ENCODE measurements around the gene RORC. TPM values are rescaled to one million over a fixed set of nuclear protein-coding genes. Genes with fewer than 3 reads are reported as not detected.

Gene RORC
- total RNA-seq, 2 donors from 2014 or later, result not detected

DNA sequence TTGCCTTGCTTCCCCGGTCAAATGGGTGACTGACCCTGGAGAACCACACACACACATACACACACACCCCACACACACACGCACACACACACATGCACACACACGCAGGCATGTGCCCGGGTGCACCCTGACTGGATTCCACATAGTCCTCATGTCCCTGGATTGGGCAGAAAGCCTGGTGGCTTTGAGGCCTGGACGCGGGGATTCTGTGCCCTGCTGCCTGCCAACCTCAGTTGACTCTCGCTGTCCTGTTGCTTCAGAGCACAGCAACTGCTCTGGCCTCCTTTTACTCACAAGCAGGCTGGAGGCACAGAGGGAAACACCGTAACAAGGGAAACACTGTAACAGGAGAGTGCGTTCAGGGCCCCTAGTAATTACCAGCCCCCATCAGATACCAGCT is 6.4 kb downstream of the RORC start:
- Histone ChIP-seq H3K36me3 (ENCODE audit: control insufficient read depth, insufficient read depth, low read length) (no peaks in the 10 kb centered on the region), H3K9me3 (ENCODE audit: control insufficient read depth, low read length) (no peaks in the 10 kb centered on the region), H3K9ac (ENCODE audit: extremely low read depth, low read length, poor library complexity, severe bottlenecking) (no peak overlapping the region), H3K27ac (ENCODE audit: low read depth, low read length) (no peak overlapping the region), H3K27me3 (ENCODE audit: control insufficient read depth, insufficient read depth, low read length, poor library complexity, severe bottlenecking) (no peaks in the 10 kb centered on the region), H3K4me1 (ENCODE audit: control insufficient read depth, insufficient read depth, low read length) (no peaks in the 10 kb centered on the region), H3K4me3 (ENCODE audit: low read length) (no peak overlapping the region)
- Mint-ChIP-seq H3K27me3 (ENCODE audit: insufficient read depth) (no peaks in the 10 kb centered on the region), H3K27ac (no peak overlapping the region), H3K36me3 (ENCODE audit: low read depth) (no peaks in the 10 kb centered on the region), H3K4me1 (peaks cover 32% of the 10 kb centered on the region), H3K4me3 (no peak overlapping the region), H3K9me3 (no peaks in the 10 kb centered on the region)
- TF ChIP-seq, protein P1, sequence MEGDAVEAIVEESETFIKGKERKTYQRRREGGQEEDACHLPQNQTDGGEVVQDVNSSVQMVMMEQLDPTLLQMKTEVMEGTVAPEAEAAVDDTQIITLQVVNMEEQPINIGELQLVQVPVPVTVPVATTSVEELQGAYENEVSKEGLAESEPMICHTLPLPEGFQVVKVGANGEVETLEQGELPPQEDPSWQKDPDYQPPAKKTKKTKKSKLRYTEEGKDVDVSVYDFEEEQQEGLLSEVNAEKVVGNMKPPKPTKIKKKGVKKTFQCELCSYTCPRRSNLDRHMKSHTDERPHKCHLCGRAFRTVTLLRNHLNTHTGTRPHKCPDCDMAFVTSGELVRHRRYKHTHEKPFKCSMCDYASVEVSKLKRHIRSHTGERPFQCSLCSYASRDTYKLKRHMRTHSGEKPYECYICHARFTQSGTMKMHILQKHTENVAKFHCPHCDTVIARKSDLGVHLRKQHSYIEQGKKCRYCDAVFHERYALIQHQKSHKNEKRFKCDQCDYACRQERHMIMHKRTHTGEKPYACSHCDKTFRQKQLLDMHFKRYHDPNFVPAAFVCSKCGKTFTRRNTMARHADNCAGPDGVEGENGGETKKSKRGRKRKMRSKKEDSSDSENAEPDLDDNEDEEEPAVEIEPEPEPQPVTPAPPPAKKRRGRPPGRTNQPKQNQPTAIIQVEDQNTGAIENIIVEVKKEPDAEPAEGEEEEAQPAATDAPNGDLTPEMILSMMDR (conservative IDR thresholded peaks at IDR 0.05), result no peak
- no peak for DNase-seq
- 63 to 84% methylated on average over 3 to 9 of the region's 9 CpGs for WGBS, 2 experiments (ENCODE audit: insufficient coverage in 1 of 2, insufficient read length in 1 of 2)

DNA sequence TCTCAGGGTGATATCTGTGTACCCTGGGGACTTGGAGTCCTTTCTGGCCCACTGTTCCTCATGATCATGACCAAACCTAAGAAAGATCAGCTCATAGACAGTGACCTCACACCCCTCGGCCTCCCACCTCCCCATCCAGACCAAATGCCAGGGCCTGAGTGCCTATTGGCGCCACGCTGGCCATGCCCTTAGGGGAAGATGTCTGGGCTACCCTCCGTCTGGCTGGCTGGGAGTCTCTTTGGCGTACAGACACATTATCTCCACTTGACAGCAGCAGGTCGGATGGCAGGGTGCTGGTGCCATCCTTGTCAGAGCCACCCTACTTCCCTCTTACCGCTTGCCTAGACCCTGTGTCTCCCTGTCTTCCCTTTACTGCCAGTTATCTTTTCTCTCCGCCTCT is 8.4 kb downstream of the RORC start:
- DNase-seq, result no peak
- Histone ChIP-seq H3K36me3 (ENCODE audit: control insufficient read depth, insufficient read depth, low read length) (no peaks in the 10 kb centered on the region), H3K4me1 (ENCODE audit: control insufficient read depth, insufficient read depth, low read length) (no peaks in the 10 kb centered on the region), H3K27me3 (ENCODE audit: control insufficient read depth, insufficient read depth, low read length, poor library complexity, severe bottlenecking) (no peaks in the 10 kb centered on the region), H3K9me3 (ENCODE audit: control insufficient read depth, low read length) (no peaks in the 10 kb centered on the region), H3K9ac (ENCODE audit: extremely low read depth, low read length, poor library complexity, severe bottlenecking) (no peak overlapping the region), H3K4me3 (ENCODE audit: low read length) (no peak overlapping the region), H3K27ac (ENCODE audit: low read depth, low read length) (no peak overlapping the region)
- TF ChIP-seq, protein P1 (conservative IDR thresholded peaks at IDR 0.05), result no peak
- WGBS, 2 experiments (ENCODE audit: insufficient coverage in 1 of 2, insufficient read length in 1 of 2), result 79 to 100% methylated on average over 5 to 8 of the region's 8 CpGs
- Mint-ChIP-seq H3K4me3 (no peak overlapping the region), H3K4me1 (peaks cover 18% of the 10 kb centered on the region), H3K27ac (no peak overlapping the region), H3K36me3 (ENCODE audit: low read depth) (no peaks in the 10 kb centered on the region), H3K9me3 (no peaks in the 10 kb centered on the region), H3K27me3 (ENCODE audit: insufficient read depth) (no peaks in the 10 kb centered on the region)

DNA sequence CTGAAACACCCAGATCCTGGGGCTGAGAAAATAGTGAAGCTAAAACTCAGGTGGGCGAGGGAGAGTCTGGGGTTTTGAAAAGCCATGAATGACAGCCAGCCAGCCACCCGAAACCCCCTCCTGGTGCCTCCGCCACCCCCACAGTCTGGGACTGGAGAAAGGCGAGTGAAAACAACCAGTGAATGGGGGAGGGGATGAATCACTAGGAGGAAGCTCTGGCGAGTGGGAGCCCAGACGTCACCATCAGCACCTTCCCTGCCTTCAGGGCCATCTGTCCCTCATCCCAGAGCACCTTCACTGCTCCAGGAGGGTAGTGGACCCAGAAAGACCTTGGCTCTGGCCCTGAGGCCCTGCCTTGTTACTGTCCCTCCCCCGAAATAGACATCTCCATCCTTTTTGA is 9.2 kb downstream of the RORC start:
- Mint-ChIP-seq H3K4me1 (peaks cover 14% of the 10 kb centered on the region), H3K9me3 (no peaks in the 10 kb centered on the region), H3K4me3 (no peak overlapping the region), H3K36me3 (ENCODE audit: low read depth) (no peaks in the 10 kb centered on the region), H3K27ac (peak overlapping the region; percentile 13), H3K27me3 (ENCODE audit: insufficient read depth) (no peaks in the 10 kb centered on the region)
- no peak overlapping the region for H3K9ac ChIP-seq (ENCODE audit: extremely low read depth, low read length, poor library complexity, severe bottlenecking)
- H3K9me3 ChIP-seq (ENCODE audit: control insufficient read depth, low read length), result no peaks in the 10 kb centered on the region
- no peaks in the 10 kb centered on the region for H3K4me1 ChIP-seq (ENCODE audit: control insufficient read depth, insufficient read depth, low read length)
- no peak for DNase-seq
- no peaks in the 10 kb centered on the region for H3K36me3 ChIP-seq (ENCODE audit: control insufficient read depth, insufficient read depth, low read length)
- WGBS, 2 experiments (ENCODE audit: insufficient coverage in 1 of 2, insufficient read length in 1 of 2), result 77 to 100% methylated on average over 3 to 7 of the region's 7 CpGs
- H3K27ac ChIP-seq (ENCODE audit: low read depth, low read length), result no peak overlapping the region
- no peaks in the 10 kb centered on the region for H3K27me3 ChIP-seq (ENCODE audit: control insufficient read depth, insufficient read depth, low read length, poor library complexity, severe bottlenecking)
- TF ChIP-seq, protein P1 (conservative IDR thresholded peaks at IDR 0.05), result no peak
- H3K4me3 ChIP-seq (ENCODE audit: low read length), result no peak overlapping the region

All from endodermal cell (in vitro differentiated cells).